Spleen (tissue), 11 donors: ENCODE results near the gene OR6C70. TPM values are rescaled to one million over a fixed set of nuclear protein-coding genes. Genes with fewer than 3 reads are reported as not detected.
"Not testable (repeated sequence)": the region's sequence is repeated elsewhere in the genome, so short reads cannot be mapped to it uniquely, and the experiment has no call there.

Source experiments
- DNase-seq: peaks from one replicate; pipeline ENCODE4 v3.0.0-alpha.2; 2020
- H3K27ac ChIP-seq, 8 donors: fragments of 200-600 bp; sonication (generic) in 7 of 8; 1 replicate in 4 of 8; 2 replicates in 4 of 8; pipeline versions ENCODE4 v1.5.0 to v1.8.0; 2016 to 2021; ENCODE audit warnings: inconsistent platforms in 4 of 8, mild to moderate bottlenecking in 4 of 8, moderate library complexity in 1 of 8
- H3K27me3 ChIP-seq, 7 donors: fragments of 200-600 bp; sonication (generic) in 6 of 7; replicated peaks in 1 of 7; 1 replicate in 4 of 7; 2 replicates in 3 of 7; pipeline versions ENCODE4 v1.5.0 to v1.8.0; 2016 to 2021; ENCODE audit warnings: inconsistent platforms in 3 of 7, mild to moderate bottlenecking in 1 of 7
- H3K36me3 ChIP-seq, 6 donors: fragments of 200-600 bp; sonication (generic) in 5 of 6; 1 replicate in 4 of 6; 2 replicates in 2 of 6; pipeline versions ENCODE4 v1.5.0 to v1.8.0; 2016 to 2021; ENCODE audit warnings: inconsistent platforms in 2 of 6
- H3K4me1 ChIP-seq, 6 donors: fragments of 200-600 bp; sonication (generic) in 5 of 6; 1 replicate in 3 of 6; 2 replicates in 3 of 6; pipeline versions ENCODE4 v1.5.0 to v1.8.0; 2016 to 2021; ENCODE audit warnings: inconsistent platforms in 3 of 6
- H3K4me3 ChIP-seq, 8 donors: fragments of 200-600 bp; sonication (generic) in 7 of 8; 1 replicate in 4 of 8; 2 replicates in 4 of 8; pipeline versions ENCODE4 v1.5.0 to v1.8.0; 2016 to 2021; ENCODE audit warnings: inconsistent platforms in 4 of 8, mild to moderate bottlenecking in 4 of 8, moderate library complexity in 2 of 8
- H3K9me3 ChIP-seq, 8 donors: fragments of 200-600 bp; sonication (generic) in 7 of 8; 1 replicate in 4 of 8; 2 replicates in 4 of 8; pipeline versions ENCODE4 v1.5.0 to v1.8.0; 2016 to 2021; ENCODE audit warnings: inconsistent platforms in 4 of 8
- CTCF ChIP-seq, 11 experiments: fragments of 200-600 bp in 7 of 11; fragments of 450-650 bp in 4 of 11; sonication (generic) in 4 of 11; IDR thresholded peaks in 8 of 11; conservative IDR thresholded peaks in 3 of 11; 1 replicate in 7 of 11; 2 replicates in 4 of 11; pipeline versions ENCODE4 v1.4.0 to v1.8.0; 2016 to 2021; ENCODE audit warnings: antibody characterized with exemption in 11 of 11, inconsistent platforms in 4 of 11, mild to moderate bottlenecking in 1 of 11
- POLR2A ChIP-seq, 3 donors: fragments of 450-650 bp; IDR thresholded peaks; one replicate each; pipeline ENCODE4 v1.5.1; 2017; ENCODE audit warnings: antibody characterized with exemption in 3 of 3, mild to moderate bottlenecking in 1 of 3
- POLR2AphosphoS5 ChIP-seq, 3 donors: sonication (generic); formaldehyde crosslinking; IDR thresholded peaks; one replicate each; pipeline ENCODE4 v1.5.1; 2017; ENCODE audit warnings: antibody characterized with exemption in 3 of 3
- WGBS, 5 donors: extraction: QIAGEN DNeasy Blood & Tissue Kit in 3 of 5; methylation state at CpG; one replicate each; pipeline versions ENCODE4 v1.1.5 to v1.1.7; 2013 to 2018; 5-methylcytosine and 5-hydroxymethylcytosine counted together
- intact Hi-C: fragments of 100-400 bp; cut with DNase I; formaldehyde crosslinking; loops from one replicate; pipeline ENCODE4 v1.15.0; 2023; ENCODE audit warnings: low total_unique reads
- polyA plus RNA-seq, 3 donors: library from polyadenylated mRNA; stranded (reverse); fragments of 200-250 nt; gene quantifications; one replicate each; pipeline ENCODE4 v1.2.1, GENCODE V29; 2013
- total RNA-seq, 7 donors: library from RNA; depleted of rRNA in 3 of 7; stranded (reverse); fragments of >200 nt in 3 of 7; fragmentation: NEBNext Ultra II Directional in 4 of 7; extraction: Animal tissue kit (Norgen Biotek cat#: 25700) in 4 of 7; gene quantifications; one replicate each; pipeline versions ENCODE4 v1.1.0 to v1.2.1, GENCODE V29; 2016 to 2021
- donor health status: healthy with polysubstance abuse.
- donor health status: DM: no; HTN: no; CAD: no; lungs with moderate emphysema.
- donor health status: DM: no; HTN: no; CAD: no.
- donor health status: Bipolar disorder and iron deficiency.
- donor health status: healthy.
- donor health status: DM: no; HTN: no; CAD: no.
- donor health status: DM: yes; HTN: yes; CAD: no.

OR6C70 gene
- total and polyA plus RNA-seq, 10 donors: not detected

GRCh38 chr12:55499810-55500252 is 29.9 kb upstream of the OR6C70 start:
- TF ChIP-seq CTCF (IDR thresholded peaks at IDR 0.05 in 8 of 11, conservative IDR thresholded peaks at IDR 0.05 in 3 of 11) (no peak), POLR2A (IDR thresholded peaks at IDR 0.05) (no peak), POLR2AphosphoS5 (IDR thresholded peaks at IDR 0.05) (no peak)
- 24 to 45% (median 40%) methylated on average over 2 of the region's 2 CpGs for WGBS, 5 donors
- peaks cover 0 to 2% (median 0%) of the 10 kb centered on the region in 8 donors for H3K9me3 ChIP-seq
- intact Hi-C loops: no loop called here
- DNase-seq: no peak
- H3K4me3 ChIP-seq: no peak overlapping the region
- H3K4me1 ChIP-seq: no peaks in the 10 kb centered on the region
- no peaks in the 10 kb centered on the region for H3K27me3 ChIP-seq
- no peaks in the 10 kb centered on the region for H3K36me3 ChIP-seq
- H3K27ac ChIP-seq: no peak overlapping the region

- Histone ChIP-seq H3K36me3 (no peaks in the 10 kb centered on the region), H3K4me1 (no peaks in the 10 kb centered on the region), H3K27me3 (no peaks in the 10 kb centered on the region), H3K27ac (no peak overlapping the region), H3K4me3 (no peak overlapping the region), H3K9me3 (no peaks in the 10 kb centered on the region)
- 74 to 89% (median 86%) methylated on average over 4 of the region's 4 CpGs for WGBS, 5 donors
- intact Hi-C loops: no loop called here
- TF ChIP-seq POLR2A (IDR thresholded peaks at IDR 0.05) (no peak), CTCF (IDR thresholded peaks at IDR 0.05 in 8 of 11, conservative IDR thresholded peaks at IDR 0.05 in 3 of 11) (no peak), POLR2AphosphoS5 (IDR thresholded peaks at IDR 0.05) (no peak)
- DNase-seq: no peak
Observed at GRCh38 chr12:55499231-55499630, 29.3 kb upstream of the OR6C70 start.

- intact Hi-C loops: no loop called here
- no peak for DNase-seq
- Histone ChIP-seq H3K27ac (no peak overlapping the region), H3K36me3 (no peaks in the 10 kb centered on the region), H3K9me3 (no peaks in the 10 kb centered on the region), H3K27me3 (no peaks in the 10 kb centered on the region), H3K4me1 (no peaks in the 10 kb centered on the region), H3K4me3 (no peak overlapping the region)
- WGBS, 5 donors: 75 to 87% (median 84%) methylated on average over 5 of the region's 5 CpGs
- TF ChIP-seq POLR2A (IDR thresholded peaks at IDR 0.05): no peak
- TF ChIP-seq CTCF (IDR thresholded peaks at IDR 0.05 in 8 of 11, conservative IDR thresholded peaks at IDR 0.05 in 3 of 11): no peak
- no peak for TF ChIP-seq POLR2AphosphoS5 (IDR thresholded peaks at IDR 0.05)
Observed at GRCh38 chr12:55495490-55495889, 25.6 kb upstream of the OR6C70 start.

GRCh38 chr12:55492078-55492477 is 22.1 kb upstream of the OR6C70 start, which contains the start of gene OR6C68:
OR6C68 (plus strand) TSS chr12:55492378; CDS start chr12:55492378, 0 bp downstream.
- no peak for TF ChIP-seq POLR2AphosphoS5 (IDR thresholded peaks at IDR 0.05)
- no peak for TF ChIP-seq POLR2A (IDR thresholded peaks at IDR 0.05)
- no peak for TF ChIP-seq CTCF (IDR thresholded peaks at IDR 0.05 in 8 of 11, conservative IDR thresholded peaks at IDR 0.05 in 3 of 11)

GRCh38 chr12:55484284-55484683 is 14.3 kb upstream of the OR6C70 start:
- intact Hi-C loops: not testable (repeated sequence)

More at GRCh38 chr12:55492078-55492477, 22.1 kb upstream of the OR6C70 start, which contains the start of gene OR6C68:
- H3K9me3 ChIP-seq: no peaks in the 10 kb centered on the region
- no peaks in the 10 kb centered on the region for H3K36me3 ChIP-seq
- no peaks in the 10 kb centered on the region for H3K27me3 ChIP-seq
- intact Hi-C loops: no loop called here
- 59 to 75% (median 73%) methylated on average over 2 of the region's 2 CpGs for whole genome bisulfite sequencing, 5 donors
- H3K4me1 ChIP-seq: no peaks in the 10 kb centered on the region
- no peak within 1 kb of the TSS for H3K27ac ChIP-seq
- no peak for DNase-seq
- H3K4me3 ChIP-seq: no peak within 1 kb of the TSS

GRCh38 chr12:55479136-55479535 is 9.2 kb upstream of the OR6C70 start:
- H3K4me3 ChIP-seq, H3K4me1 ChIP-seq, H3K36me3 ChIP-seq, intact Hi-C loops, DNase-seq, H3K9me3 ChIP-seq, H3K27me3 ChIP-seq, H3K27ac ChIP-seq: not testable (repeated sequence)
- 94 to 100% (median 97%) methylated on average over 1 to 29 of the region's 29 CpGs for WGBS, 5 donors

More at GRCh38 chr12:55484284-55484683, 14.3 kb upstream of the OR6C70 start:
- WGBS, 5 donors: 50 to 84% (median 71%) methylated on average over 2 to 13 of the region's 13 CpGs
- H3K4me1 ChIP-seq, H3K27me3 ChIP-seq, H3K9me3 ChIP-seq, H3K4me3 ChIP-seq, H3K27ac ChIP-seq, H3K36me3 ChIP-seq, DNase-seq: not testable (repeated sequence)
